ENCODE measurements around the gene HSPA8. TPM values are rescaled to one million over a fixed set of nuclear protein-coding genes. Genes with fewer than 3 reads are reported as not detected.

HSPA8 gene
- polyA plus RNA-seq, 1 of the 3 experiments (the other 2 are of a cell fraction), result 2,088 TPM

GRCh38 chr11:123018702-123019101, 43.2 kb downstream of the HSPA8 start:
- H3K4me3 ChIP-seq (ENCODE audit: low read depth in 2 of 2, low read length in 1 of 2), result no peak overlapping the region
- H3K9me2 ChIP-seq, result no peaks in the 10 kb centered on the region
- H3K9ac ChIP-seq, result no peak overlapping the region
- ChIA-PET CTCF (interaction anchor here (0.7 to 16.7 kb wide), 3 partner anchors 109 to 202 kb away, joined by 3 to 409 read pairs (median 4); no protein-coding TSS in a partner anchor), POLR2A (no interaction called here)
- H3K27ac ChIP-seq (ENCODE audit: low read depth in 2 of 2, low read length in 1 of 2), result no peak overlapping the region
- H3K79me2 ChIP-seq (ENCODE audit: insufficient read depth), result no peaks in the 10 kb centered on the region
- H2AFZ ChIP-seq (ENCODE audit: low read depth), result no peak overlapping the region
- no peak for TF ChIP-seq SMC3 (IDR thresholded peaks at IDR 0.05; ENCODE audit: low read depth, low read length)
- 89% methylated on average over 8 of the region's 9 CpGs for WGBS (ENCODE audit: low lambda C conversion rate)
- no peaks in the 10 kb centered on the region for H3K9me3 ChIP-seq
- H3K4me2 ChIP-seq, result no peak overlapping the region
- H3K27me3 ChIP-seq (ENCODE audit: insufficient read depth), result 0 out of 2 replicates have a peak, but pooled peaks cover 4% of the 10 kb centered on the region
- H3K4me1 ChIP-seq (ENCODE audit: control insufficient read depth in 1 of 2, insufficient read depth in 2 of 2, low read depth in 1 of 2, low read length in 1 of 2), result no peaks in the 10 kb centered on the region
- H3K36me3 ChIP-seq (replicated peaks in 1 of 2; ENCODE audit: control insufficient read depth in 1 of 2, insufficient read depth in 2 of 2, low read length in 1 of 2), result no peaks in the 10 kb centered on the region
- no peaks in the 10 kb centered on the region for H4K20me1 ChIP-seq (ENCODE audit: insufficient read depth)
- no peaks in the 10 kb centered on the region for H3F3A ChIP-seq (replicated peaks; ENCODE audit: insufficient read depth)
- DNase-seq, result no peak

GRCh38 chr11:123011510-123011909, 50.4 kb downstream of the HSPA8 start:
- no peak for DNase-seq
- Histone ChIP-seq H3K4me1 (ENCODE audit: control insufficient read depth in 1 of 2, insufficient read depth in 2 of 2, low read depth in 1 of 2, low read length in 1 of 2) (no peaks in the 10 kb centered on the region), H3K4me2 (no peak overlapping the region), H3K9me2 (no peaks in the 10 kb centered on the region), H4K20me1 (ENCODE audit: insufficient read depth) (no peaks in the 10 kb centered on the region), H3K79me2 (ENCODE audit: insufficient read depth) (no peaks in the 10 kb centered on the region), H3K36me3 (replicated peaks in 1 of 2; ENCODE audit: control insufficient read depth in 1 of 2, insufficient read depth in 2 of 2, low read length in 1 of 2) (no peaks in the 10 kb centered on the region), H3K9ac (no peak overlapping the region), H3K27me3 (ENCODE audit: insufficient read depth) (peaks cover 11% of the 10 kb centered on the region; the same call in 1 of the 2 replicates), H2AFZ (ENCODE audit: low read depth) (no peak overlapping the region), H3K4me3 (ENCODE audit: low read depth in 2 of 2, low read length in 1 of 2) (no peak overlapping the region), H3F3A (replicated peaks; ENCODE audit: insufficient read depth) (no peaks in the 10 kb centered on the region), H3K9me3 (no peaks in the 10 kb centered on the region), H3K27ac (ENCODE audit: low read depth in 2 of 2, low read length in 1 of 2) (no peak overlapping the region)
- ChIA-PET POLR2A (no interaction called here), CTCF (interaction anchor here (1.2 to 1.6 kb wide), 5 partner anchors 9 to 148 kb away, joined by 3 to 8 read pairs (median 5); no protein-coding TSS in a partner anchor)
- 64% methylated on average over 4 of the region's 4 CpGs for WGBS (ENCODE audit: low lambda C conversion rate)
- TF ChIP-seq USF1 (IDR thresholded peaks at IDR 0.05; ENCODE audit: borderline replicate concordance, low read depth), result no peak
- no peak for TF ChIP-seq REST (IDR thresholded peaks at IDR 0.05; ENCODE audit: low read depth, low read length)
- TF ChIP-seq NRF1 (IDR thresholded peaks at IDR 0.05; ENCODE audit: low read depth, low read length), result no peak
- no peak for TF ChIP-seq RXRA (IDR thresholded peaks at IDR 0.05; ENCODE audit: borderline replicate concordance, low read depth)
- no peak for TF ChIP-seq SIN3A (IDR thresholded peaks at IDR 0.05; ENCODE audit: borderline replicate concordance, low read depth, low read length)
- TF ChIP-seq POLR2AphosphoS5 (IDR thresholded peaks at IDR 0.05; ENCODE audit: low read depth, low read length), result no peak
- no peak for TF ChIP-seq GABPA (IDR thresholded peaks at IDR 0.05; ENCODE audit: low read depth)
- no peak for TF ChIP-seq FOXJ3 (CRISPR knock-in tag; IDR thresholded peaks at IDR 0.05)
- TF ChIP-seq ELF1 (IDR thresholded peaks at IDR 0.05), result no peak
- TF ChIP-seq EZH2phosphoT487 (IDR thresholded peaks at IDR 0.05; ENCODE audit: borderline replicate concordance, low read depth), result no peak
- no peak for TF ChIP-seq EP300 (IDR thresholded peaks at IDR 0.05; ENCODE audit: borderline replicate concordance in 1 of 2, low read depth in 1 of 2, low read length in 1 of 2)
- no peak for TF ChIP-seq TAF1 (IDR thresholded peaks at IDR 0.05; ENCODE audit: borderline replicate concordance, low read depth, low read length)
- no peak for TF ChIP-seq PBX3 (IDR thresholded peaks at IDR 0.05)
- no peak for TF ChIP-seq USF2 (IDR thresholded peaks at IDR 0.05; ENCODE audit: borderline replicate concordance, low read depth, low read length)
